HEK293T (cell line): Measurements from ENCODE around the gene TFG.

Source experiments
- ARNT ChIP-seq: fragments of 450-650 bp; IDR thresholded peaks from 2 replicates; pipeline ENCODE4 v1.6.1; 2017; ENCODE audit warnings: mild to moderate bottlenecking
- CTBP1 ChIP-seq: fragments of 450-650 bp; IDR thresholded peaks from 2 replicates; pipeline ENCODE4 v1.6.1; 2016; ENCODE audit warnings: borderline replicate concordance
- ELF4 ChIP-seq: fragments of 450-650 bp; IDR thresholded peaks from 2 replicates; pipeline ENCODE4 v1.6.1; 2017; ENCODE audit warnings: antibody characterized with exemption
- FOXA1 ChIP-seq: fragments of 450-650 bp; IDR thresholded peaks from 2 replicates; pipeline ENCODE4 v1.6.1; 2016; ENCODE audit warnings: mild to moderate bottlenecking
- FOXK2 ChIP-seq: fragments of 450-650 bp; IDR thresholded peaks from 2 replicates; pipeline ENCODE4 v1.6.1; 2016; ENCODE audit warnings: mild to moderate bottlenecking
- FOXM1 ChIP-seq: fragments of 450-650 bp; IDR thresholded peaks from 2 replicates; pipeline ENCODE4 v1.6.1; 2017; ENCODE audit warnings: mild to moderate bottlenecking, borderline replicate concordance
- LEF1 ChIP-seq: fragments of 450-650 bp; IDR thresholded peaks from 2 replicates; pipeline ENCODE4 v1.6.1; 2017; ENCODE audit warnings: mild to moderate bottlenecking, borderline replicate concordance
- SP1 ChIP-seq: fragments of 450-650 bp; IDR thresholded peaks from 2 replicates; pipeline ENCODE4 v1.6.1; 2017
- SUZ12 ChIP-seq: fragments of 450-650 bp; IDR thresholded peaks from 2 replicates; pipeline ENCODE4 v1.6.1; 2016; ENCODE audit warnings: mild to moderate bottlenecking
- TARDBP ChIP-seq: fragments of 450-650 bp; IDR thresholded peaks from 2 replicates; pipeline ENCODE4 v1.6.1; 2016
- ZNF384 ChIP-seq: fragments of 450-650 bp; IDR thresholded peaks from 2 replicates; pipeline ENCODE4 v1.6.1; 2016
- TF ChIP-seq, protein P1 (sequence below): fragments of 450-650 bp; IDR thresholded peaks from 2 replicates; pipeline ENCODE4 v1.6.1; 2016

DNA sequence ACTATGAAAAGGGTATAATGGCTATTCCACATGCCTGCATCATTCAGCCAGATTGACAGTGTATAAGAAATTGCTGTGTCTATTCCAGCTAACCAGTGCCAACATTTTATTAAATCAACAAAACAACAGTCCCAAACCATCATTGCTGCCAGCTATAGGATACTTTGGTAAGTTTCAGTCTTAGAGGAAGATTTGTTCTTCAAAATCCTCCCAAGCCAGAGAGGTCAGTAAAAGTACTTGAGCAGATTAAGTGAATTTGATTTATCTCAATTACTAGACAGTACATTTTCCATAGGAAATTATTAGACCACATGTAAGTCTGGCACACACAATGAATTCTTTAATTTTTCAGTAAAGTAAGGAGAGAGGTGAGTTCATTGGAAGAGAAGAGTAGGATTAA, 50.7 kb downstream of the TFG start:
- TF ChIP-seq CTBP1 (no peak), FOXK2 (no peak), FOXA1 (no peak), FOXM1 (no peak), ELF4 (no peak), SP1 (no peak), ZNF384 (no peak), SUZ12 (no peak), LEF1 (no peak), TARDBP (no peak), ARNT (no peak)
- TF ChIP-seq, protein P1, sequence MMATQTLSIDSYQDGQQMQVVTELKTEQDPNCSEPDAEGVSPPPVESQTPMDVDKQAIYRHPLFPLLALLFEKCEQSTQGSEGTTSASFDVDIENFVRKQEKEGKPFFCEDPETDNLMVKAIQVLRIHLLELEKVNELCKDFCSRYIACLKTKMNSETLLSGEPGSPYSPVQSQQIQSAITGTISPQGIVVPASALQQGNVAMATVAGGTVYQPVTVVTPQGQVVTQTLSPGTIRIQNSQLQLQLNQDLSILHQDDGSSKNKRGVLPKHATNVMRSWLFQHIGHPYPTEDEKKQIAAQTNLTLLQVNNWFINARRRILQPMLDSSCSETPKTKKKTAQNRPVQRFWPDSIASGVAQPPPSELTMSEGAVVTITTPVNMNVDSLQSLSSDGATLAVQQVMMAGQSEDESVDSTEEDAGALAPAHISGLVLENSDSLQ = no peak
